KMS-11 (cell line): ENCODE data around the gene NTM.

Experiments
- H2AFZ ChIP-seq: fragments of 200-600 bp; sonication (generic); 2 replicates; pipeline ENCODE4 v1.6.1; 2016; ENCODE audit warnings: antibody characterized with exemption, mixed run types, low read depth
- H3K27ac ChIP-seq: fragments of 200-600 bp; sonication (generic); 2 replicates; pipeline ENCODE4 v1.6.1; 2016; ENCODE audit warnings: mild to moderate bottlenecking, mixed run types
- H3K27me3 ChIP-seq: fragments of 200-600 bp; sonication (generic); 2 replicates; pipeline ENCODE4 v1.6.1; 2017; ENCODE audit warnings: mild to moderate bottlenecking, low read depth, mixed run types, moderate library complexity; ENCODE audit not compliant: insufficient read depth
- H3K36me3 ChIP-seq: fragments of 200-600 bp; sonication (generic); 2 replicates; pipeline ENCODE4 v1.6.1; 2017; ENCODE audit warnings: mild to moderate bottlenecking, mixed run types; ENCODE audit not compliant: insufficient read depth
- H3K4me1 ChIP-seq: fragments of 200-600 bp; sonication (generic); 2 replicates; pipeline ENCODE4 v1.6.1; 2016; ENCODE audit warnings: mild to moderate bottlenecking, low read depth, mixed run types; ENCODE audit not compliant: poor library complexity, severe bottlenecking
- H3K4me2 ChIP-seq: fragments of 200-600 bp; sonication (generic); 2 replicates; pipeline ENCODE4 v1.7.0; 2016; ENCODE audit warnings: mild to moderate bottlenecking, mixed run types
- H3K4me3 ChIP-seq: fragments of 200-600 bp; sonication (generic); IDR thresholded peaks from 2 replicates; pipeline ENCODE4 v1.6.1; 2017; ENCODE audit warnings: low read depth, low read length, mixed read lengths; ENCODE audit not compliant: insufficient read depth
- H3K79me2 ChIP-seq: fragments of 200-600 bp; sonication (generic); 2 replicates; pipeline ENCODE4 v1.6.1; 2016; ENCODE audit warnings: low read depth, mixed run types; ENCODE audit not compliant: insufficient read depth
- H3K9ac ChIP-seq: fragments of 200-600 bp; sonication (generic); 2 replicates; pipeline ENCODE4 v1.6.1; 2016; ENCODE audit warnings: mild to moderate bottlenecking, mixed run types
- H4K20me1 ChIP-seq: fragments of 200-600 bp; sonication (generic); 2 replicates; pipeline ENCODE4 v1.6.1; 2016; ENCODE audit warnings: mild to moderate bottlenecking, mixed run types; ENCODE audit not compliant: insufficient read depth
- CTCF ChIP-seq: fragments of 200-600 bp; sonication (generic); conservative IDR thresholded peaks from 2 replicates; pipeline ENCODE4 v1.6.1; 2017; ENCODE audit warnings: low read depth, mild to moderate bottlenecking, antibody characterized with exemption, low read length, moderate library complexity, mixed read lengths

NTM gene

DNA sequence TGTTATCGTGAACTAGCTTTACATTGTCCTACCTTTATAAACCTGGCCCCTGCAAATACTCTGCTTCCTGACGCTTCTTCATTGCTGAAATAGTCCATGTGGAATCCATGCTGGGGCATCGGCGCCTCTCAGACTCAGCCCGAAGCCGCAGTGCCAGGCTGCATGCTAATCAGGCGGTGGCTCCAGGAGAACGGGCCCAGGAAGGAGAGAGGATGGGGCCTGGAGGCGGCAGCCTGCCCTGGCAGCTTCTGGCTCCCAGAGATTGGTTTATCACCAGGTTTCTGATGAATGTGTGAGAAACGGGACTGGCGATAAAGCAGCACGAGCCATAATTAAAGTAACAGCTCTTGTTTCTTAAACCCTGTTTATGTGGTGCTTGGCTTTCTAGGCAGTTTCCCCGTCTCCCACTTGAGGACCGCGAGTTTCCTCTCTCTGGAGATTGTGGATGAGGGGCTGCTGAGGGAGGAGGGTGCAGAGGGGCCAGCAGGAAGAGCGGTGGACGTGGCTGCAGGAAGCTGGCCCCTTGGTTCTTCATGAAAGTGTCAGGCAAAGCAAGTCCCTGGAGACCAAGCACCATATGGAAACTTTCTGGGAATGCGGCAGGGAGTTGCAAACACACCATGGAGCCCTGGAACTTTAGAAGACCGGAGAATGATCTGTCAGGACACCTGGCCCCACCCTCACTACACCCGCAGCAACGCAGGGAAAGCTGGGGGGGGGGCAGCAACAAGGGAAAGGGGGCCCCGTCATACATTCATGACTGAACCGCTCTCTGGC is 93.4 kb downstream of the NTM start:
- H3K27ac ChIP-seq: no peak overlapping the region
- H3K36me3 ChIP-seq: no peaks in the 10 kb centered on the region
- TF ChIP-seq CTCF: no peak
- no peak overlapping the region for H2AFZ ChIP-seq
- no peak overlapping the region for H3K9ac ChIP-seq
- no peaks in the 10 kb centered on the region for H3K4me1 ChIP-seq
- no peak overlapping the region for H3K4me3 ChIP-seq
- no peaks in the 10 kb centered on the region for H4K20me1 ChIP-seq
- H3K79me2 ChIP-seq: no peaks in the 10 kb centered on the region
- no peaks in the 10 kb centered on the region for H3K27me3 ChIP-seq
- no peak overlapping the region for H3K4me2 ChIP-seq

DNA sequence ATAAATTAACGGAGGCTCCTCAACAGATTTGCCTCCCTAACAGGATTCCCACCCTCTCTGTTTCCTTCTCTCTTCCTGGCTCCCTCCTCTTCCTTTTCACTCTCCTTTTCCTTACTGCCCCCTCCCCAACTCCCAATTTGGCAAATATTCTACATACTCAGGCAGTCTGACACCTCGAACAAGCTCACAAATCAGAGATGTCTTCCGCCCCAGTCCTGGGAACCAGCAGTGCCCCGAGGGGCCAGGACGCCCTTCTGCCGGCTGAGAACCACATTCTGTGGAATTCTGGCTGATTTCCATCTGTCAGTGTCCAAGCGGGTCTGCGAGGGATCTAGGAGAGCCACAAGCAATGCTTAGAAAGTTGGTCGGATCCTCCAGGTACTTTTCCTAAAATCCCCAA is 94.0 kb downstream of the NTM start:
- Histone ChIP-seq H4K20me1 (no peaks in the 10 kb centered on the region), H3K36me3 (no peaks in the 10 kb centered on the region), H3K4me2 (no peak overlapping the region), H3K4me3 (no peak overlapping the region), H3K27me3 (no peaks in the 10 kb centered on the region), H2AFZ (no peak overlapping the region), H3K79me2 (no peaks in the 10 kb centered on the region), H3K9ac (no peak overlapping the region), H3K4me1 (no peaks in the 10 kb centered on the region), H3K27ac (no peak overlapping the region)
- TF ChIP-seq CTCF: no peak

- Histone ChIP-seq H3K4me2 (no peak overlapping the region), H2AFZ (no peak overlapping the region), H3K4me3 (no peak overlapping the region), H3K36me3 (no peaks in the 10 kb centered on the region), H3K27me3 (no peaks in the 10 kb centered on the region), H3K4me1 (no peaks in the 10 kb centered on the region), H3K9ac (no peak overlapping the region), H3K79me2 (no peaks in the 10 kb centered on the region), H4K20me1 (no peaks in the 10 kb centered on the region), H3K27ac (no peak overlapping the region)
- no peak for TF ChIP-seq CTCF
These were observed 94.6 kb downstream of the NTM start for GRCh38 chr11:131465039-131465438.

DNA sequence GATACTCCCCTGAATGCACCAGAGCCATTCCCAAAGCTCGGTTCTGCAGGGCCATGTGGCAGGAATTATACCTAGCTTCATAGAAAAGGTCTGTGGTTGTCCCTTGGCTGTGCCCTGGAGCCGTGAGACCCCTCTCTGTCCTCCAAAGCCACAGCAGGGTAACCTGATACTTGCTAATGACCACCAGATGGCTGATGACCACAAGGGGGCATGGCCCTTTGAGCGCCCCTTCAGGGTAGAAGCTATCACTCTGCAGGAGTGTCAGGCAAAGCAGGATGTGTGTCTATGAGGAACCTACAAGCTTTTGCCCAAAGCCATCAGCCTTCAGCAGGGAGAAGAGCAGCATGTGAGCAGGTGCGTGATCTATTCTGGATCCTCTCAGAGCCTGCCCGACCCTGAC is 95.3 kb downstream of the NTM start:
- Histone ChIP-seq H3K36me3 (no peaks in the 10 kb centered on the region), H3K79me2 (no peaks in the 10 kb centered on the region), H3K9ac (no peak overlapping the region), H3K27ac (no peak overlapping the region), H3K4me2 (no peak overlapping the region), H3K27me3 (no peaks in the 10 kb centered on the region), H3K4me1 (no peaks in the 10 kb centered on the region), H4K20me1 (no peaks in the 10 kb centered on the region), H2AFZ (no peak overlapping the region), H3K4me3 (no peak overlapping the region)
- TF ChIP-seq CTCF: no peak
